A673 (cell line): ENCODE measurements around the gene MLLT6.

Source experiments
- EZH2 ChIP-seq: fragments of 200-600 bp; sonication (generic); IDR thresholded peaks from 2 replicates; pipeline ENCODE4 v1.6.1; 2017; ENCODE audit warnings: borderline replicate concordance, low read depth, mild to moderate bottlenecking, mixed read lengths, antibody characterized with exemption, low read length; ENCODE audit not compliant: poor library complexity, severe bottlenecking
- TF ChIP-seq, protein P1 (sequence below): fragments of 300-800, 200-600 bp; sonication (generic); conservative IDR thresholded peaks from 2 replicates; pipeline ENCODE4 v1.5.1; 2017; ENCODE audit warnings: low read depth, mild to moderate bottlenecking, antibody characterized with exemption, low read length, moderate library complexity, mixed read lengths

GRCh38 chr17:38732376-38733281 lies 27.6 kb downstream of the MLLT6 start:
- TF ChIP-seq, protein P1, sequence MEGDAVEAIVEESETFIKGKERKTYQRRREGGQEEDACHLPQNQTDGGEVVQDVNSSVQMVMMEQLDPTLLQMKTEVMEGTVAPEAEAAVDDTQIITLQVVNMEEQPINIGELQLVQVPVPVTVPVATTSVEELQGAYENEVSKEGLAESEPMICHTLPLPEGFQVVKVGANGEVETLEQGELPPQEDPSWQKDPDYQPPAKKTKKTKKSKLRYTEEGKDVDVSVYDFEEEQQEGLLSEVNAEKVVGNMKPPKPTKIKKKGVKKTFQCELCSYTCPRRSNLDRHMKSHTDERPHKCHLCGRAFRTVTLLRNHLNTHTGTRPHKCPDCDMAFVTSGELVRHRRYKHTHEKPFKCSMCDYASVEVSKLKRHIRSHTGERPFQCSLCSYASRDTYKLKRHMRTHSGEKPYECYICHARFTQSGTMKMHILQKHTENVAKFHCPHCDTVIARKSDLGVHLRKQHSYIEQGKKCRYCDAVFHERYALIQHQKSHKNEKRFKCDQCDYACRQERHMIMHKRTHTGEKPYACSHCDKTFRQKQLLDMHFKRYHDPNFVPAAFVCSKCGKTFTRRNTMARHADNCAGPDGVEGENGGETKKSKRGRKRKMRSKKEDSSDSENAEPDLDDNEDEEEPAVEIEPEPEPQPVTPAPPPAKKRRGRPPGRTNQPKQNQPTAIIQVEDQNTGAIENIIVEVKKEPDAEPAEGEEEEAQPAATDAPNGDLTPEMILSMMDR = no peak
- no peak for TF ChIP-seq EZH2
